Jurkat, Clone E6-1 (cell line): ENCODE measurements around the gene FAM47C.

Source experiments
- DNase-seq: peaks from one replicate; pipeline ENCODE4 v3.0.0-alpha.2; 2011; ENCODE audit warnings: low read depth, low spot score
- H3K4me3 ChIP-seq: 2 replicates; pipeline ENCODE4 v1.5.1; 2011; ENCODE audit warnings: mild to moderate bottlenecking, low read length, control low read depth, moderate library complexity

Gene FAM47C

GRCh38 chrX:37060999-37061398 is 52.8 kb downstream of the FAM47C start:
- no peak overlapping the region for H3K4me3 ChIP-seq
- peak; percentile 21 for DNase-seq
